BE2C (cell line): ENCODE results near the gene PXYLP1.

Experiments used
- DNase-seq: peaks from one replicate; pipeline ENCODE4 v3.0.0-alpha.2; 2020
- H3K27me3 ChIP-seq: fragments of 250-450 bp; sonication (Bioruptor Pico); 2 replicates; pipeline ENCODE4 v1.5.1; 2020; ENCODE audit warnings: mild to moderate bottlenecking
- H3K36me3 ChIP-seq: fragments of 250-450 bp; sonication (Bioruptor Pico); 2 replicates; pipeline ENCODE4 v1.5.1; 2020; ENCODE audit warnings: mild to moderate bottlenecking
- H3K4me1 ChIP-seq: fragments of 250-450 bp; sonication (Bioruptor Pico); 2 replicates; pipeline ENCODE4 v1.5.1; 2020
- H3K4me3 ChIP-seq: 2 replicates; pipeline ENCODE4 v1.5.1; 2011; ENCODE audit warnings: low read depth, low read length
- H3K9me3 ChIP-seq: fragments of 250-450 bp; sonication (Bioruptor Pico); 2 replicates; pipeline ENCODE4 v1.5.1; 2020
- TF ChIP-seq, protein P1 (sequence below): IDR thresholded peaks from 2 replicates; pipeline ENCODE4 v1.5.1; 2012; ENCODE audit warnings: mild to moderate bottlenecking, low read depth, low read length

PXYLP1 gene

DNA sequence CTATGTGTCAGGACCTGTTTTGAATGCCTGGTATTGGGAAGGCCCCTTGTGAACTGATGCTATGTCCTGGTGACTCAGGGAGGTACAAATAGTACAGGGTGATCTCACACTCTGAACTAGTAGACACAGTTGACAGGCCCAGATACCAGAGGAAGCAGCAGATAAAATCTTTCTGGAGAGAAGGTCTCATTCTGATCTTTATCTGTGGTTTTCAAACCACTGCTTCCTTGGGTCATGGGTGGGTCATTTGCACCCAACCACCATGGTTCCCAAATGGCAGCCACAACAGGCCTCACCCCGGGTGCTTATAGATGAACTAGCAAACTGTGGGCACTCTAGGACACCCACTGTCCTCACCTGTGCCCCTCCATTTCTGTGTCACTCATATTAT is 43.4 kb downstream of the PXYLP1 start:
- Histone ChIP-seq H3K27me3 (no peaks in the 10 kb centered on the region), H3K9me3 (no peaks in the 10 kb centered on the region), H3K36me3 (peaks cover 25% of the 10 kb centered on the region), H3K4me3 (no peak overlapping the region), H3K4me1 (peaks cover 7% of the 10 kb centered on the region)
- TF ChIP-seq, protein P1, sequence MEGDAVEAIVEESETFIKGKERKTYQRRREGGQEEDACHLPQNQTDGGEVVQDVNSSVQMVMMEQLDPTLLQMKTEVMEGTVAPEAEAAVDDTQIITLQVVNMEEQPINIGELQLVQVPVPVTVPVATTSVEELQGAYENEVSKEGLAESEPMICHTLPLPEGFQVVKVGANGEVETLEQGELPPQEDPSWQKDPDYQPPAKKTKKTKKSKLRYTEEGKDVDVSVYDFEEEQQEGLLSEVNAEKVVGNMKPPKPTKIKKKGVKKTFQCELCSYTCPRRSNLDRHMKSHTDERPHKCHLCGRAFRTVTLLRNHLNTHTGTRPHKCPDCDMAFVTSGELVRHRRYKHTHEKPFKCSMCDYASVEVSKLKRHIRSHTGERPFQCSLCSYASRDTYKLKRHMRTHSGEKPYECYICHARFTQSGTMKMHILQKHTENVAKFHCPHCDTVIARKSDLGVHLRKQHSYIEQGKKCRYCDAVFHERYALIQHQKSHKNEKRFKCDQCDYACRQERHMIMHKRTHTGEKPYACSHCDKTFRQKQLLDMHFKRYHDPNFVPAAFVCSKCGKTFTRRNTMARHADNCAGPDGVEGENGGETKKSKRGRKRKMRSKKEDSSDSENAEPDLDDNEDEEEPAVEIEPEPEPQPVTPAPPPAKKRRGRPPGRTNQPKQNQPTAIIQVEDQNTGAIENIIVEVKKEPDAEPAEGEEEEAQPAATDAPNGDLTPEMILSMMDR: no peak
- no peak for DNase-seq

DNA sequence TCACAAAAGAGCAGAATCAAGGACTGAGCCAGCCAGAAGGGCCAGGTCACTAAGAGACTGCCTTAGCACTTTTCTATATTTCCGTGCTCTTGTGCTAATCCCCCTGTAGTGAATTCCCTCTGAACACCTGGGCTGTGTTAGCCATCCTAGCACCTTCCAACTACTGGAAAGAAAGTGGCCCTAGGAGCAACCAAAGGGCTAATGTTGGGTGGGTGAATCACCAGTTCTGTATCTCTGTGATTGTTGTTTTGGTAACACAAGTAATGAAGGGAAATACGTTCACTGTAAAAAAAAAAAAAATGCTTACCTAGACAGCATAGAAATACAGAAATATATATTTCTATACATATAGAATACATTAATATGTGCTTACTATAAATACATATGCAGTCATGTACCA is 43.9 kb downstream of the PXYLP1 start:
- Histone ChIP-seq H3K9me3 (no peaks in the 10 kb centered on the region), H3K27me3 (no peaks in the 10 kb centered on the region), H3K4me3 (no peak overlapping the region), H3K4me1 (peaks cover 3% of the 10 kb centered on the region; the same call in 1 of the 2 replicates), H3K36me3 (peaks cover 30% of the 10 kb centered on the region)
- TF ChIP-seq, protein P1: no peak
- no peak for DNase-seq

DNA sequence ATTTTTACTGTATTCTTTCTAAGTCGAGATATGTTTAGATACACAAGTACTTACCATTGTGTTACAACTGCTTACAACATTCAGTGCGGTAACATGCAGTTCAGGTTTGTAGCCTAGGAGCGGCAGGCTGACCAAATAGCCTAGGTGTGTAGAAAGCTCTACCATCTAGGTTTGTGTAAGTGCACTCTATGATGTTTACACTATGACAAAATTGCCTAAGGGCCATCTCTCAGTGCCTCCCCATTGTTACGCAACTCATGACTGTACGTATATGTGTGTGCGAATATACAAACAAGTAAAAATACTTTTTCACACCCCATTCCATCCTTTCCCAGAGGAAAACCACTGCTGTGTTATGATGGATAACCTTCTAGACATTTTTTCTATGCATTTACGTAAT is 44.3 kb downstream of the PXYLP1 start:
- TF ChIP-seq, protein P1: no peak
- no peaks in the 10 kb centered on the region for H3K27me3 ChIP-seq
- H3K9me3 ChIP-seq: no peaks in the 10 kb centered on the region
- DNase-seq: no peak
- H3K4me1 ChIP-seq: 0 out of 2 replicates have a peak, but pooled peaks cover 2% of the 10 kb centered on the region
- H3K36me3 ChIP-seq: peaks cover 35% of the 10 kb centered on the region
- no peak overlapping the region for H3K4me3 ChIP-seq

DNA sequence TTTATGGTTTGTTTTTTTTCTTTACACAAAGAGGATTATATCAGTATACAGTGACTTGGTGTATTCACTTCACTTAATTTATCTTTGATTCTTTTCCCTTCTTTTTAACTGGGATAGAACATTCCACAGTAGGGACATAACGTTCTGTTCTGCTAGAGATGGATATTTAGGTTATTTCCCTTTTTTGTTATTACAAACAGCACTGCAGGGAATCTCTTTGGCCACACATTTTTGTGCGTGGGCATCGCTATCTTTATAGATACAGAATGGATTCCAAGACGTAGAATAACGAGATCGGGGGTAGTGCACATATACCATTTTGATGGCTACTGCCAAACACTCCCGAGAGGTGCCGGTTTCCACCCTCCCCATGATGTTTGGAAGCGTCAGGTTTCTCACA is 44.8 kb downstream of the PXYLP1 start:
- TF ChIP-seq, protein P1: no peak
- no peaks in the 10 kb centered on the region for H3K9me3 ChIP-seq
- no peaks in the 10 kb centered on the region for H3K4me1 ChIP-seq
- DNase-seq: no peak
- no peak overlapping the region for H3K4me3 ChIP-seq
- H3K36me3 ChIP-seq: peaks cover 36% of the 10 kb centered on the region
- no peaks in the 10 kb centered on the region for H3K27me3 ChIP-seq

DNA sequence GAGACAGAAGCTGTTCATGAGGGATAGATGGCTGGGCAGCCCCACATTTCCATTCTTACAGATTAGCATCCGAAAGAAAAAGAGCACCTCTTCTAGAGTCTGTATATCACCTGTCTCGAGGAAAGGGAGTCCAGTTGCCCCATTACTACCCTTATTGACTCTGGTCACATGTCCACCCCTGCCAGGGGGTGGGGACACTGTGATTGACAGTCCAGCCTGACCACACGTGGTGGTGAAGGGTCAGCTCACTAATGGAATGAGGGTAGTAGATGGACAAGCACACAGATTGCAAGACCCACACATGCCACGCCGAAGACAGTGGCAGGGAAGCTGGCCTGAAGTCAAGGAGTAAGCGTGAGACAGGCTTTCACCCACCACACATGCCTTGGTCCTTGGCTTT is 45.8 kb downstream of the PXYLP1 start:
- Histone ChIP-seq H3K9me3 (no peaks in the 10 kb centered on the region), H3K27me3 (no peaks in the 10 kb centered on the region), H3K4me1 (no peaks in the 10 kb centered on the region), H3K36me3 (peaks cover 46% of the 10 kb centered on the region), H3K4me3 (no peak overlapping the region)
- TF ChIP-seq, protein P1: no peak
- DNase-seq: no peak

DNA sequence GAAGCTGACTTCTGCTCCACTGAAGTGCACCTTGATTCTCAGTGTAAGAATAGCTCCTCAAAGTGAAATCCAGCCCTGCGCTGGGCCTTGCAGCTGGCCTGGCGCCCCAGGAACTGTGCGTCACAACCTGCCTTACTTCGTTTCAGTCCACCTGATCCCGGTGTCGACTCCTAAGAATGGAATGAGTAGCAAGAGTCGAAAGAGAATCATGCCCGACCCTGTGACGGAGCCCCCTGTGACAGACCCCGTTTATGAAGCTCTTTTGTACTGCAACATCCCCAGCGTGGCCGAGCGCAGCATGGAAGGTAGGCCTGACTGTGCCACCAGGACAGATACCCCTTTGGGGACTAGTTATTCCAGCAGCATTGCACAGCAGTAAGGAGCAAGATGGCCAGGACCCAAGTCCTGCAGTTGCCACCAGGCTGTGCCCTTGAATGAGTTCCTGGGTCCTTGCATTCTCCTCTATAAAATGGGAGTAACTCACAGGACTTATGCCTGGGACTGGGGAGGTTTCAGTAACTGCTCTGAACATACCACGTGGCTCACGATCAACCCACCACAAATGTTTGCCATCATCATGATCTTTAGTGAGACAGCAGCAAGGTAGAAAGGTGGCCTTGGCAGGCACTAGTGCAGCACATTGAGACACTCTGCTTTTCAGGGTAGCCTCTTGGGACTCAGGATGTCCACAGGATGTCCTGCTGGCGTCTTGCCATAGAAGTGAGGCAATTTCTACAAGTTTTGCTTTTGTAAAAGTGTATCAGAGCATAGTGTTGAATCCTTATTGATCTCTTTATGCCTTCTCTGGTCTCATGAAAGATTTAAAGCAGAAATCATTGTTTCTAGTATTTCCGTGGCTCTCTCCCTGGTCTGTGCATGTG is 46.8 kb downstream of the PXYLP1 start:
- no peak for DNase-seq
- peaks cover 47% of the 10 kb centered on the region for H3K36me3 ChIP-seq
- no peak overlapping the region for H3K4me3 ChIP-seq
- no peaks in the 10 kb centered on the region for H3K27me3 ChIP-seq
- H3K9me3 ChIP-seq: no peaks in the 10 kb centered on the region
- TF ChIP-seq, protein P1: no peak
- H3K4me1 ChIP-seq: no peaks in the 10 kb centered on the region
